DND-41 (cell line): ENCODE results near the gene HSPG2.

Source experiments
- CTCF ChIP-seq: IDR thresholded peaks from 2 replicates; pipeline ENCODE4 v1.5.1; 2012; ENCODE audit warnings: borderline replicate concordance, low read length, moderate library complexity, mild to moderate bottlenecking; ENCODE audit not compliant: poor library complexity, severe bottlenecking; ENCODE audit errors: extremely low read depth
- EZH2 ChIP-seq: IDR thresholded peaks from 3 replicates; pipeline ENCODE4 v1.6.1; 2012; ENCODE audit warnings: borderline replicate concordance, low read depth, mild to moderate bottlenecking, moderate library complexity, low read length, inconsistent platforms; ENCODE audit not compliant: severe bottlenecking

GRCh38 chr1:21831454-21831970, 105.6 kb downstream of the HSPG2 start:
- TF ChIP-seq CTCF (no peak), EZH2 (no peak)
